ENCODE results near the gene DCC. TPM values are rescaled to one million over a fixed set of nuclear protein-coding genes. Genes with fewer than 3 reads are reported as not detected.

DCC gene
- total RNA-seq, 1 donor from 2014 or later: under 0.01 TPM

- Histone ChIP-seq H3K36me3 (ENCODE audit: control insufficient read depth in 3 of 3, insufficient read depth in 3 of 3, low read length in 3 of 3) (no peaks in the 10 kb centered on the region), H3K9ac (ENCODE audit: low read depth in 1 of 3, low read length in 3 of 3) (no peak overlapping the region), H3K27ac (ENCODE audit: low read depth, low read length) (no peak overlapping the region), H3K4me1 (ENCODE audit: control insufficient read depth in 3 of 3, insufficient read depth in 3 of 3, low read length in 3 of 3) (no peaks in the 10 kb centered on the region), H3K9me3 (ENCODE audit: control insufficient read depth in 3 of 3, low read length in 3 of 3) (no peaks in the 10 kb centered on the region), H3K27me3 (ENCODE audit: control insufficient read depth in 3 of 3, insufficient read depth in 3 of 3, low read length in 3 of 3) (no peaks in the 10 kb centered on the region), H3K4me3 (ENCODE audit: low read length in 3 of 3) (no peak overlapping the region)
Observed at GRCh38 chr18:53283708-53284107, 943.7 kb downstream of the DCC start.

GRCh38 chr18:53305461-53305860 is 965.5 kb downstream of the DCC start:
- Histone ChIP-seq H3K27ac (ENCODE audit: low read depth, low read length) (no peak overlapping the region), H3K4me3 (ENCODE audit: low read length in 3 of 3) (no peak overlapping the region), H3K4me1 (ENCODE audit: control insufficient read depth in 3 of 3, insufficient read depth in 3 of 3, low read length in 3 of 3) (no peaks in the 10 kb centered on the region), H3K9me3 (ENCODE audit: control insufficient read depth in 3 of 3, low read length in 3 of 3) (no peaks in the 10 kb centered on the region), H3K36me3 (ENCODE audit: control insufficient read depth in 3 of 3, insufficient read depth in 3 of 3, low read length in 3 of 3) (no peaks in the 10 kb centered on the region), H3K27me3 (ENCODE audit: control insufficient read depth in 3 of 3, insufficient read depth in 3 of 3, low read length in 3 of 3) (no peaks in the 10 kb centered on the region), H3K9ac (ENCODE audit: low read depth in 1 of 3, low read length in 3 of 3) (no peak overlapping the region)

GRCh38 chr18:53319628-53320027 is 979.6 kb downstream of the DCC start:
- no peak overlapping the region for H3K27ac ChIP-seq (ENCODE audit: low read depth, low read length)
- no peaks in the 10 kb centered on the region for H3K36me3 ChIP-seq (ENCODE audit: control insufficient read depth in 3 of 3, insufficient read depth in 3 of 3, low read length in 3 of 3)
- no peaks in the 10 kb centered on the region for H3K9me3 ChIP-seq (ENCODE audit: control insufficient read depth in 3 of 3, low read length in 3 of 3)
- H3K9ac ChIP-seq (ENCODE audit: low read depth in 1 of 3, low read length in 3 of 3): no peak overlapping the region
- H3K4me3 ChIP-seq (ENCODE audit: low read length in 3 of 3): no peak overlapping the region
- no peaks in the 10 kb centered on the region for H3K27me3 ChIP-seq (ENCODE audit: control insufficient read depth in 3 of 3, insufficient read depth in 3 of 3, low read length in 3 of 3)
- no peaks in the 10 kb centered on the region for H3K4me1 ChIP-seq (ENCODE audit: control insufficient read depth in 3 of 3, insufficient read depth in 3 of 3, low read length in 3 of 3)

GRCh38 chr18:53322163-53322562 is 982.2 kb downstream of the DCC start:
- Histone ChIP-seq H3K27ac (ENCODE audit: low read depth, low read length) (no peak overlapping the region), H3K4me3 (ENCODE audit: low read length in 3 of 3) (no peak overlapping the region), H3K36me3 (ENCODE audit: control insufficient read depth in 3 of 3, insufficient read depth in 3 of 3, low read length in 3 of 3) (no peaks in the 10 kb centered on the region), H3K4me1 (ENCODE audit: control insufficient read depth in 3 of 3, insufficient read depth in 3 of 3, low read length in 3 of 3) (no peaks in the 10 kb centered on the region), H3K9ac (ENCODE audit: low read depth in 1 of 3, low read length in 3 of 3) (no peak overlapping the region), H3K9me3 (ENCODE audit: control insufficient read depth in 3 of 3, low read length in 3 of 3) (no peaks in the 10 kb centered on the region), H3K27me3 (ENCODE audit: control insufficient read depth in 3 of 3, insufficient read depth in 3 of 3, low read length in 3 of 3) (no peaks in the 10 kb centered on the region)

- H3K27ac ChIP-seq (ENCODE audit: low read depth, low read length): no peak overlapping the region
- H3K4me1 ChIP-seq (ENCODE audit: control insufficient read depth in 3 of 3, insufficient read depth in 3 of 3, low read length in 3 of 3): no peaks in the 10 kb centered on the region
- H3K9ac ChIP-seq (ENCODE audit: low read depth in 1 of 3, low read length in 3 of 3): no peak overlapping the region
- H3K27me3 ChIP-seq (ENCODE audit: control insufficient read depth in 3 of 3, insufficient read depth in 3 of 3, low read length in 3 of 3): no peaks in the 10 kb centered on the region
- no peak overlapping the region for H3K4me3 ChIP-seq (ENCODE audit: low read length in 3 of 3)
- H3K36me3 ChIP-seq (ENCODE audit: control insufficient read depth in 3 of 3, insufficient read depth in 3 of 3, low read length in 3 of 3): no peaks in the 10 kb centered on the region
- no peaks in the 10 kb centered on the region for H3K9me3 ChIP-seq (ENCODE audit: control insufficient read depth in 3 of 3, low read length in 3 of 3)
Observed at GRCh38 chr18:53324353-53324752, 984.4 kb downstream of the DCC start.

- Histone ChIP-seq H3K4me3 (ENCODE audit: low read length in 3 of 3) (no peak overlapping the region), H3K27me3 (ENCODE audit: control insufficient read depth in 3 of 3, insufficient read depth in 3 of 3, low read length in 3 of 3) (no peaks in the 10 kb centered on the region), H3K9me3 (ENCODE audit: control insufficient read depth in 3 of 3, low read length in 3 of 3) (no peaks in the 10 kb centered on the region), H3K36me3 (ENCODE audit: control insufficient read depth in 3 of 3, insufficient read depth in 3 of 3, low read length in 3 of 3) (no peaks in the 10 kb centered on the region), H3K27ac (ENCODE audit: low read depth, low read length) (no peak overlapping the region), H3K9ac (ENCODE audit: low read depth in 1 of 3, low read length in 3 of 3) (no peak overlapping the region), H3K4me1 (ENCODE audit: control insufficient read depth in 3 of 3, insufficient read depth in 3 of 3, low read length in 3 of 3) (no peaks in the 10 kb centered on the region)
Observed at GRCh38 chr18:53360501-53361443, 1020.8 kb downstream of the DCC start.

- Histone ChIP-seq H3K27ac (ENCODE audit: low read depth, low read length) (no peak overlapping the region), H3K9ac (ENCODE audit: low read depth in 1 of 3, low read length in 3 of 3) (no peak overlapping the region), H3K9me3 (ENCODE audit: control insufficient read depth in 3 of 3, low read length in 3 of 3) (no peaks in the 10 kb centered on the region), H3K27me3 (ENCODE audit: control insufficient read depth in 3 of 3, insufficient read depth in 3 of 3, low read length in 3 of 3) (no peaks in the 10 kb centered on the region), H3K4me3 (ENCODE audit: low read length in 3 of 3) (no peak overlapping the region), H3K36me3 (ENCODE audit: control insufficient read depth in 3 of 3, insufficient read depth in 3 of 3, low read length in 3 of 3) (no peaks in the 10 kb centered on the region), H3K4me1 (ENCODE audit: control insufficient read depth in 3 of 3, insufficient read depth in 3 of 3, low read length in 3 of 3) (no peaks in the 10 kb centered on the region)
Observed at GRCh38 chr18:53375621-53376020, 1035.6 kb downstream of the DCC start.

- H3K4me3 ChIP-seq (ENCODE audit: low read length in 3 of 3): no peak overlapping the region
- H3K27ac ChIP-seq (ENCODE audit: low read depth, low read length): no peak overlapping the region
- no peaks in the 10 kb centered on the region for H3K36me3 ChIP-seq (ENCODE audit: control insufficient read depth in 3 of 3, insufficient read depth in 3 of 3, low read length in 3 of 3)
- H3K27me3 ChIP-seq (ENCODE audit: control insufficient read depth in 3 of 3, insufficient read depth in 3 of 3, low read length in 3 of 3): no peaks in the 10 kb centered on the region
- no peaks in the 10 kb centered on the region for H3K9me3 ChIP-seq (ENCODE audit: control insufficient read depth in 3 of 3, low read length in 3 of 3)
- no peak overlapping the region for H3K9ac ChIP-seq (ENCODE audit: low read depth in 1 of 3, low read length in 3 of 3)
- no peaks in the 10 kb centered on the region for H3K4me1 ChIP-seq (ENCODE audit: control insufficient read depth in 3 of 3, insufficient read depth in 3 of 3, low read length in 3 of 3)
Observed at GRCh38 chr18:53380063-53380639, 1040.2 kb downstream of the DCC start.

GRCh38 chr18:53382870-53383269 is 1042.9 kb downstream of the DCC start:
- H3K27me3 ChIP-seq (ENCODE audit: control insufficient read depth in 3 of 3, insufficient read depth in 3 of 3, low read length in 3 of 3): no peaks in the 10 kb centered on the region
- H3K4me1 ChIP-seq (ENCODE audit: control insufficient read depth in 3 of 3, insufficient read depth in 3 of 3, low read length in 3 of 3): no peaks in the 10 kb centered on the region
- H3K9ac ChIP-seq (ENCODE audit: low read depth in 1 of 3, low read length in 3 of 3): no peak overlapping the region
- H3K4me3 ChIP-seq (ENCODE audit: low read length in 3 of 3): no peak overlapping the region
- H3K36me3 ChIP-seq (ENCODE audit: control insufficient read depth in 3 of 3, insufficient read depth in 3 of 3, low read length in 3 of 3): no peaks in the 10 kb centered on the region
- no peak overlapping the region for H3K27ac ChIP-seq (ENCODE audit: low read depth, low read length)
- no peaks in the 10 kb centered on the region for H3K9me3 ChIP-seq (ENCODE audit: control insufficient read depth in 3 of 3, low read length in 3 of 3)

- no peaks in the 10 kb centered on the region for H3K27me3 ChIP-seq (ENCODE audit: control insufficient read depth in 3 of 3, insufficient read depth in 3 of 3, low read length in 3 of 3)
- no peak overlapping the region for H3K27ac ChIP-seq (ENCODE audit: low read depth, low read length)
- no peak overlapping the region for H3K9ac ChIP-seq (ENCODE audit: low read depth in 1 of 3, low read length in 3 of 3)
- no peaks in the 10 kb centered on the region for H3K36me3 ChIP-seq (ENCODE audit: control insufficient read depth in 3 of 3, insufficient read depth in 3 of 3, low read length in 3 of 3)
- H3K4me3 ChIP-seq (ENCODE audit: low read length in 3 of 3): no peak overlapping the region
- no peaks in the 10 kb centered on the region for H3K4me1 ChIP-seq (ENCODE audit: control insufficient read depth in 3 of 3, insufficient read depth in 3 of 3, low read length in 3 of 3)
- H3K9me3 ChIP-seq (ENCODE audit: control insufficient read depth in 3 of 3, low read length in 3 of 3): no peaks in the 10 kb centered on the region
Observed at GRCh38 chr18:53385889-53386288, 1045.9 kb downstream of the DCC start.
